WERI-Rb-1 (cell line): Measurements from ENCODE around the gene SLC19A1.

Experiments
- DNase-seq: peaks from one replicate; pipeline ENCODE4 v3.0.0-alpha.2; 2020
- H3K27ac ChIP-seq: fragments of 250-450 bp; sonication (Bioruptor Pico); 2 replicates; pipeline ENCODE4 v1.5.1; 2020; ENCODE audit warnings: mild to moderate bottlenecking, moderate library complexity
- H3K27me3 ChIP-seq: fragments of 250-450 bp; sonication (Bioruptor Pico); 2 replicates; pipeline ENCODE4 v1.5.1; 2021; ENCODE audit warnings: mild to moderate bottlenecking, low read depth, moderate library complexity; ENCODE audit not compliant: insufficient read depth, severe bottlenecking
- H3K36me3 ChIP-seq: fragments of 250-450 bp; sonication (Bioruptor Pico); 2 replicates; pipeline ENCODE4 v1.5.1; 2020; ENCODE audit warnings: mild to moderate bottlenecking, moderate library complexity
- H3K4me3 ChIP-seq: 2 replicates; pipeline ENCODE4 v1.5.1; 2011; ENCODE audit warnings: low read depth, mild to moderate bottlenecking, control low read depth, low read length
- H3K9me3 ChIP-seq: fragments of 250-450 bp; sonication (Bioruptor Pico); 2 replicates; pipeline ENCODE4 v1.5.1; 2021; ENCODE audit warnings: mild to moderate bottlenecking, moderate library complexity; ENCODE audit not compliant: severe bottlenecking
- TF ChIP-seq, protein P1 (sequence below): IDR thresholded peaks from 2 replicates; pipeline ENCODE4 v1.5.1; 2011; ENCODE audit warnings: low read depth, mild to moderate bottlenecking, control low read depth, inconsistent platforms, low read length

Gene SLC19A1

DNA sequence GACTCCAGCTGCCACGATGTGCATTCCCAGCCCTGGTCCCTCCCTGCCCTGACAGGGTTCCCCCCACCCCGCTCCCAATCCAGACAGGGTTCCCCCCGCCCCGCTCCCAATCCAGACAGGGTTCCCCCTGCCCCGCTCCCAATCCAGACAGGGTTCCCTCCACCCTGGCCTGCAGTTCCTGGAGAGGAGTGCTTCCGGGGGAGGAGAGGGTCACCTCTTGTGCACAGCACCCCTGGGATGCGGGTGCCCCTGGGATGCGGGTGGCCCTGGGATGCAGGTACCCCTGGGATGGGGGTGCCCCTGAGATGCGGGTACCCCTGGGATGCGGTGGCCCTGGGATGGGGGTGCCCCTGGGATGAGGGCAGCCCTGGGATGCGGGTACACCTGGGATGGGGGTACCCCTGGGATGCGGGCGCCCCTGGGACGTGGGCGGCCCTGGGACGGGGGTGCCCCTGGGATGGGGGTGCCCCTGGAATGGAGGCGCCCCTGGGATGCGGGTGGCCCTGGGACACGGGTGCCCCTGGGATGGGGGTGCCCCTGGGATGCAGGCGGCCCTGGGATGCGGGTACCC is 36.7 kb upstream of the SLC19A1 start:
- TF ChIP-seq, protein P1, sequence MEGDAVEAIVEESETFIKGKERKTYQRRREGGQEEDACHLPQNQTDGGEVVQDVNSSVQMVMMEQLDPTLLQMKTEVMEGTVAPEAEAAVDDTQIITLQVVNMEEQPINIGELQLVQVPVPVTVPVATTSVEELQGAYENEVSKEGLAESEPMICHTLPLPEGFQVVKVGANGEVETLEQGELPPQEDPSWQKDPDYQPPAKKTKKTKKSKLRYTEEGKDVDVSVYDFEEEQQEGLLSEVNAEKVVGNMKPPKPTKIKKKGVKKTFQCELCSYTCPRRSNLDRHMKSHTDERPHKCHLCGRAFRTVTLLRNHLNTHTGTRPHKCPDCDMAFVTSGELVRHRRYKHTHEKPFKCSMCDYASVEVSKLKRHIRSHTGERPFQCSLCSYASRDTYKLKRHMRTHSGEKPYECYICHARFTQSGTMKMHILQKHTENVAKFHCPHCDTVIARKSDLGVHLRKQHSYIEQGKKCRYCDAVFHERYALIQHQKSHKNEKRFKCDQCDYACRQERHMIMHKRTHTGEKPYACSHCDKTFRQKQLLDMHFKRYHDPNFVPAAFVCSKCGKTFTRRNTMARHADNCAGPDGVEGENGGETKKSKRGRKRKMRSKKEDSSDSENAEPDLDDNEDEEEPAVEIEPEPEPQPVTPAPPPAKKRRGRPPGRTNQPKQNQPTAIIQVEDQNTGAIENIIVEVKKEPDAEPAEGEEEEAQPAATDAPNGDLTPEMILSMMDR, result no peak
- peak; percentile 5 for DNase-seq

DNA sequence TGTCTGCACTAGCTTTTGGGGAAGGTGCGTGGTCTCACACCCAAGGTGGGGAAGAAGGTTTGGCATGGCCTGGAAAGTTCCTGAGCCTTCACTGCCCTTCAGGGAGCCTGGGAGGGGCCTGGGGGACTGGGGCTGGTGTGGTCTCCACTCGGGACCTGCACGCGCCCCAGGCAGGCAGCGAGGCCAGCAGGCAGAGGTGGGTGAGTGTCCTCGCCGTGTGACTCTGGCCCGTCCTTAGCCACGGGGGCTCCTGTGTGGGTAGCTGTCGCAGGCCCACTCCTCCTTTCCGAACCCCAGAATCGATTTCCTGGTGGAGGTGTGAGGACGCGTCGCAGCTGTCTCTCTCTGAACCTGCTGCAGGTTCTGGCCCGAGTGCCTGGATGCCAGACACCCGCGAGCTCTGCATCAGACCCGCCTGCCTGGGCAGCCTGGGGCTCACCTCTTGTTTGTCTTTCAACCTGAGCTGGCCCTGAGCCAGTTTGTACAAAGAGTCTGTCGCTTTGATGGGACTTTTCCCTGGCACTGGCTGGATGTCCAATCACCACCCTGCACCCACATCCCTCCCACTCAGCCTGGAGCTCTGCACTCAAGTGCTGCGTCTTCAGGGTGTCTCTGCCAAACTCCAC is 36.0 kb upstream of the SLC19A1 start:
- DNase-seq, result peak; percentile 9
- Histone ChIP-seq H3K9me3 (peaks cover 6% of the 10 kb centered on the region), H3K4me3 (no peak overlapping the region), H3K27me3 (no peaks in the 10 kb centered on the region), H3K27ac (no peak overlapping the region), H3K36me3 (no peaks in the 10 kb centered on the region)
- TF ChIP-seq, protein P1, result no peak

More for the DNA sequence above, 36.7 kb upstream of the SLC19A1 start:
- H3K9me3 ChIP-seq, result peaks cover 9% of the 10 kb centered on the region
- no peak overlapping the region for H3K27ac ChIP-seq
- no peak overlapping the region for H3K4me3 ChIP-seq
- no peaks in the 10 kb centered on the region for H3K27me3 ChIP-seq
- H3K36me3 ChIP-seq, result no peaks in the 10 kb centered on the region

DNA sequence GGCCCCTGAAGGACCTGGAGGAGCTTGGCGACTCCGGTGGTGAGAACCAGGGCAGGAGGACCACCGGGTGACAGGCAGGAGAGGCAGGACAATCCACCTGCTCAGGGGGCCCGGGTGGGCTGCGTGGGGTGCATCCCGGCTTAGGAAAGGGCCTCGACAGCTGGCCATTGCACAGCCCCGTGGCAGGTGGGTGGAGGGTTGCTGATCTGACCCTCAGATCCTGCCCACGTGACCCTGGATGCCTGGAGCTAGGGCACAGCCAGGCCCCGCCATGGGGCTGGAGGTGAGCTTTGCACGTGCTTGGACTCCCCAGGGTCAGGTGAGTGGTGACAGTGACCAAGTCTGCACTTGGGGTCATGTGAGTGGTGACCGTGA is 35.5 kb upstream of the SLC19A1 start:
- Histone ChIP-seq H3K36me3 (no peaks in the 10 kb centered on the region), H3K27ac (no peak overlapping the region), H3K27me3 (no peaks in the 10 kb centered on the region), H3K4me3 (no peak overlapping the region), H3K9me3 (peaks cover under 1% of the 10 kb centered on the region)
- TF ChIP-seq, protein P1, result no peak
- DNase-seq, result no peak

DNA sequence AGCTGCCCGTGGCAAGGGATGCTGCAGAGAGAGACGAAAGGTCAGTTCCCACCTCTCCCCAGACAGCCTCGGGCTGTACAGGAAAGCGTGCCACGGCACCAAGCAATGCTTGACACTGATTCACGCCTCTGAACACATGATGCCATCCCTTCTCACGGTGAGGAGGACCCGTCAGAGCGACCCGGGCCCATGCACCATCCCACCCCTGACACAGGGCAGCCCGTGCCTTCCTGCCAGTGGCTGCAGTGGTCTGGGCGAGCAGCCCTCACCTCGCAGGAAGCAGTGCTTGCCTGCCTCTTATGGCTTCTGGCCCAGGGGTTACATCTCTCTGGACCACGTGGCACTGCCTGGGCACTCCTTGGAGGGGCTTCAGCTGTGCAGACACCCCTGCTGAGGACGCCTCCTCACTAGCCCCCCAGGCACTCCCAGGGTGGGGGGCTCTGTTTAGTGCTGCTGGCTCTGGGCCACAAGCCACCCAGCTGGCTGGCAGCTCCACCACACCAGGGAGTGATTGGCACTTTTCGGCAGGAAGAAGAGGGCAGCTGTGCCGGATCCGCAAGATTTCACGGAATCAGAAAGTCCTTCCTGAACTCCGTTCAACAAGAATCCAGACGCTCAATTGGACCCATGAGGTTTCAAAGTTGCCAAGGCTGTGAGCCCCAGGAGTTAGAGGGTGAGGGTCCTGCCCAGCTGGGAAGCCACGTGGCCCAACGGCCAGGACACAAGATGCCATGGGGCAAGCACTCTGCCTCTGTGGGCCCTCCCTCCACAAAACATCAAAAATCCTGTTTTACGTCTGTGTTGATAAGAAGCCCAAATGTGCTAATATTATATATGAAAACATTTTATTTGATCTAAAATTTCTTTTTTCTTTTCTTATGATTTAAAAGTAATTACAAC is 34.8 kb upstream of the SLC19A1 start:
- Histone ChIP-seq H3K4me3 (no peak overlapping the region), H3K27me3 (no peaks in the 10 kb centered on the region)
- TF ChIP-seq, protein P1, result no peak

DNA sequence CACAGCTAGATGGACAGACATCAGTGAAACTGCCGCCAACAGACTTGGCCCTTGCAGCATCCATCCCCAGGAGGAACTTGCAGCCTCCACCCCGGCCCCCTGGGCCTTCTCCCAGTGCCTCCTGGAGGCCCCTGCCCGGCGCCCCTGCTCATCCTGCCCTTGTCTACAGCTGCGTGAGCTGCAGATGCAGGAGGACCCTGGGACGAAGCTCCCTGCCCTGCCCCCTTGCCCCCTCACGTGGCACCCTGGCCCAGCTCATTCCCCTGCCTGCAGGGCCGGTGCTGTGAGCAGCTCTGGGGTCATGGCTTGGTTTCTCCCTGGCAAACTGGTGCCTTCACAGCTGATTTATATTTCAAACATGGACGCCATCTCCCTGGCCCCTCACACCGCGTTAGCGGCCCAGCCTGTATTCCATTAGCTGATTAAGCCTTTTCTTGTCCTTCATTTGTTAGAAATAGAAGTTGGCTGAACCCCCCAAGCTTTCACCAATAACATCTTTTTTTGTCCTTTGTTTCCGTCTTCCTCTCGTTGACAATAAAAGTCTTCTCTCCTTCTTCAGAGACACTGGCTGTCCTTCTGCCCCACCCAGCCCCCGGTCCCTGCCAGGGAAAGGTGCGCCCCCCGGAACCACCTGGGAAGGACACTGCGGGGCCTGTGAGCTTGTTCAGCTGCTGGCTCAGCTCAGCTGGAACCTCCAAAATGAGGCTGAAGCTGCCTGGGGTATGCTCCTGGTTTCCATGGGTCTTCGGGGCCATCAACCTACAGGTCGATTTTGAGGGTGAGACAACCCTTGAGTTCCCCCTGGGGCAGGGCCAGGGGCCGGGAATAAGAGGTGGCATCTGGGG is 34.0 kb upstream of the SLC19A1 start:
- Histone ChIP-seq H3K4me3 (no peak overlapping the region), H3K27ac (no peak overlapping the region), H3K36me3 (no peaks in the 10 kb centered on the region), H3K9me3 (no peaks in the 10 kb centered on the region), H3K27me3 (no peaks in the 10 kb centered on the region)
- peak; percentile 5 for DNase-seq
- TF ChIP-seq, protein P1, result no peak

More for the DNA sequence above, 34.8 kb upstream of the SLC19A1 start:
- H3K36me3 ChIP-seq, result no peaks in the 10 kb centered on the region
- no peak overlapping the region for H3K27ac ChIP-seq
- H3K9me3 ChIP-seq, result no peaks in the 10 kb centered on the region
- peak; percentile 6 for DNase-seq
